HTR-8/SVneo (cell line): ENCODE data around the gene MADCAM1.
A peak's percentile ranks its signal among the peaks of the same experiment; 100 is the strongest.

Source experiments
- DNase-seq: peaks from one replicate; pipeline ENCODE4 v3.0.0; 2011; ENCODE audit warnings: low spot score, mixed read lengths; ENCODE audit not compliant: insufficient read length
- FAIRE-seq: peaks from 2 replicates; lab custom pipeline; 2011; peaks lifted over from hg19 to GRCh38; lab: Jason Lieb, UNC

MADCAM1 gene

DNA sequence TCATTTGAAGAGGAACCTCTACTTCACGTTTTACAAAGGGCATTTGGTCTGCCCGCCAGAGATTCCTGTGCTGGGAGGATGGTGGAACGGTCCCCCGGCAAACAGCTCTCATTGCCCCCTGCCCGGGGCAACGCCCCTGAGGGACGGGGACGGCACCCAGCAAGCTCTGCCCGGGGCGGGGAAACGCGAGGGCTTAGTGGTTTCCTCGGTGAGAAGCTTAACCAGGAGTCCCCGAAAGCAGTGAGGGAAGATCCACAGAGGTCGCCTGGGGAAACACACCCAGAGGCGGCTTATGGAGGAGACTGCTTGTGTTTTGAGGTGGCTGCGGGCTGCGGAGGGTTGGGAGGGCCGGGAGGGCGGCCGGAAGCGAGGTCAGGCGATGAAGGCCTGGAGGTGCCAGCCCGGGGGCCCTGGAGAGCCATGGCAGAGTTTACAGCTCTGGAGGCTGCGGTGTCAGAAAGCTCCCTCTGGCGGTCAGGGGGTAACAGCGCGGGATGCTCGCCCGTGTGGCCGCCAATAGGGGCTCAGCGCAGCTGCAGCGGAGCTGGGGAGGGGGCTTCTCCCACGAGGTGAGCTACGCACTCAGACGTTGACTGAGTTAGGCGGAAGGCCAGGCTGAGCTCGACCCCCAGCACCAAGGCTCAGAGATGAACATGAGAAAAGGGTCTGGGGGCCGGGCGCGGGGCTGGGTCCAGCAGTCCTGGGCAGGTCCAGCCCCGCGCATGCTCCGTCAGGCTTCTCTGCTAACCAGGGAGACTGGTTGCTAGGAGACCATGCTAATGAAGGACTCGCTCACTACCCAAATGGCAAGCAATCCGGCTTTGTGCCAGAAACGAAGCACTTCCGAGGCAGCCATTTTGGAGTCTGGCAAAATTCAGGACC, 10.4 kb downstream of the MADCAM1 start:
- peak; percentile 74 for FAIRE-seq
- peak; percentile 98 for DNase-seq

DNA sequence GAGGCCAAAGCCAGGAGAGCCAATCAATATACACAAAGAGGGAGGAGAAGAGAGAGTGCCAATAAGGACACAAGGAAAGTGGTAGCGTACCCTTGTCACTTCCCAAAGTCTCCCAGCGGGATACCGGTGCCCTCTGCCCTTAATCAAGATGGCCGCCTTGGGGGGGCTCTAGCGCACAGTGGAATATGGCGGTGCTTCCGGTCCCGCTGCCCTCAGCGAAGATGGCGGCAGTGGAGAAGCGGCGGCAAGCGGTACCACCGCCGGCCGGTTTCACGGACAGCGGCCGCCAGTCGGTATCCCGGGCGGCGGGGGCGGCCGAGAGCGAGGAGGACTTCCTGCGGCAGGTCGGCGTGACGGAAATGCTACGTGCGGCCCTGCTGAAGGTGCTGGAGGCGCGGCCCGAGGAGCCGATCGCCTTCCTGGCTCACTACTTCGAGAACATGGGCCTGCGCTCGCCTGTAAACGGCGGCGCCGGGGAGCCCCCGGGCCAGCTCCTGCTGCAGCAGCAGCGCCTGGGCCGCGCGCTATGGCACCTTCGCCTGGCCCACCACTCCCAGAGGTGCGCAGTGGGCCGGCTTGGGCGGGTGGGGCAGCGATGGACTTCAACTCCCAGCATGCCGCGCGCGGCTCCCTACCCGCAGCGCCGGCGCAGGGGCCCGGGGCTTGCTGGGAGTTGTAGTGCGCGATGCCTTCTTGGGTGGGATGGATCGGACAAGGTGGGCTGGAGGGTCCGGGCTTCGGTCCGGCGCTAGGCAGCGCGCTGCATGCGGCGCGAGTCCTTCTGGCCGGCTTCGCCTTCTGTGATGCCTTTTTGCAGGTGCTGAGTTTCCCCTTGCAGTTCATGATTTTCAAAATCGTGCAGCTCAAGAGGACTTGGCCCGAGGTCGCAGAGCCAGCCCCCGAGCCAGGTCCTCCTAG, 11.3 kb downstream of the MADCAM1 start, which contains the start of gene TPGS1:
TPGS1 (plus strand) TSS at position 212 of the 918 bp plus-strand sequence; CDS start at position 222, 10 bp downstream.
- DNase-seq, result peak; percentile 68
- FAIRE-seq, result peak; percentile 42

DNA sequence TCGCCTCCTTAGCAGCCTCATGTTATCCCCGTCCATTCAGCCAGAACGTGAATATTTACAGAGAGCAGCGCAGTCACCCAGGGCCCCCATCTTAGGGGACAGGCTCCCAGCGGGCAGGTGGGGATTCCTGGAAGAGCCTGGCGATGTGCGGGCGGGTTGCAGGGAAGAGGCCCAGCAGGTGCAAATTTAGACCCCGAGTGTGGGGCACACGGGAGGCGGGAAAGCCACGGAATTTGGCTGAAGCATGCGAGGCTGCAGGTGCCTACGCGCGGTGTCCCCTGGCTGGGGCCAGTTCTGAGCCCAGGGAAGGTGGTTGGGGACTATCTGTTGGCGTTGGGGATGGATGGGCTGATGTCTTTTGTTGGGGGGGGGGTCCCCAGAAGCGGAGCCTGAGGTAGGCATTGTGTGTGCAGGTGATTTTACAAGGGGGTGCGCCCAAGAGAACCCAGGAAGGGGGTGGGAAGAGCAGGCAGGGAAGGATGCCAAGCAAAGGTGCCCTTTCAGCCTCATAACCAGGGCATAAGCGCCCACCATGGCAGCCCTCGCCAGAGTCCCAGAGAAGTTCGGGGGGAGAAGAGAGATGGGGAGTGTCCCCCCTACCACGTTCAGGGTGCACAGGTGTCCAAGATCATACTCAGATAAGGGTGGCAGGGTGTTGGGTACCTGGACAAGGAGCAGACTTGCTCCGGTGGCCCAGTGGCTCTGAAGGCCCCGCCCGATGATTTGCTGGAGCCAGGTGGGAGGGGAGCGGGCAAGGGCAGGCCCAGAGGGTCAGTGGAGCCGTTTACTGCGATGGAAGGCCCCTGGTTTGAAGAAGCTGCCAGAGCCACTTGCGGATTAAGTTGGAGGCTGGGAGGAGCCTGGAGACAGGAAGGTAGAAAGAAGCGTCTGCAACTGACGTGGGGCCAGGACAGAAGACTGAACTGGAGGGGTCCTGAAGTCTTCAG, 12.2 kb downstream of the MADCAM1 start:
- DNase-seq (no peak), FAIRE-seq (no peak)

DNA sequence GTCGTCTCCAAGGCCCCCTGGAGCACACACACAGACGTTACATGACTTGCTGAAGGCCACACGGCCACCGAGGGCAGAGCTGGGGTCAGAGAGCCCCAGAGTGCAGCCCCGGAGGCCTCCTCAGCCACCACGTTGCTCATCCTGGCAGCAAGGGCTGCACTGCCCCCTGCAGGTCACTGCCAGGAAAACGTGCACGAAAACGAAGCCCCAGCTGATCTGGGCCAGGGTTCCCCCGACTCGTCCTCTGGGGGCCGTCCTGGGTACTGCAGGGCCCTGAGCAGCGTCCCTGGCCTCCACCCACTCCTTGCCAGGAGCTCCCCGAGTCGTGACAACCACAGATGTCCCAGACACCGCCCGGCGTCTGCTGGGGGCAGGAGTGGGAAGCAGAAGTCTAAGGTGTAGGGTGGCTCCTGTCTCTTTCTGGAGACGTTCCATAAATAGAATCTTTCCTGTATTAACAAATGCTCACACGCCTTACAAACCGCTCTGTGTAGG, 14.4 kb downstream of the MADCAM1 start:
- DNase-seq (peak; percentile 67), FAIRE-seq (no peak)

DNA sequence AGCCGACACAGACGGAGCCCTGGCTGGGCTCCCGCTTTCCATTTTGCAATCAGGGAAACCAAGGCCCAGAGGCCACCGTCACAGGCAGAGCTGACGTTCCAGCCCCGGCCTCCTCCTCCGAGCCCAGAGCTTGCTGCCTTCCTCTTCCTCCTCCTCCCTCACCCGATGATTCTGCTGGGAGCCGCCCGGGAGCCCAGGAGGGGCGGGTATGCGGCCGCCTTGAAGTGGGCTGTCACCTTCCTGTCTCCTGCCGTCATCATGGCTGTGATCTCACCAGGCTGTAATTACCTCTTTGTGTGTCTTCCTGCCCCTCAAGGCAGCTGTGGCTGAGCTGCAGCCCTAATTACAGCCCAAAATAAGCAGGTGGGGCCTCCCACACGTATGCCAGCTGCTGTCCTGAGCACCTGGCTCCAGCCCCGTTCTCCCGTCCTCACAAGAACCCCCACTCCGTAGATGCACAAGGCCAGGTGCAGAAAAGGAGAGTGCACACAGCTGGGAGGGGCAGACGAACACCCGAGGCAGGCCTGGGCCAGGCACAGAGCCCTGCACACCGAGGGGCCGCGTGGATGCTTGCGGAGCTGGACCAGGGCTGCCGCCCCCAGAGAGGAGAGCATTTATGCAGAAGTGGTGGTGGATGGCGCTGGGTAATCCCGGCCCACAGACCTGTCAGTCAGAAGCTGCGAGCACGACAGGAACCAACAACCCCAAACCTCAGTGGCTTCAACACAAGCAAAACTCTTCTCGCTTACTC, 15.0 kb downstream of the MADCAM1 start:
- FAIRE-seq, result no peak
- no peak for DNase-seq

DNA sequence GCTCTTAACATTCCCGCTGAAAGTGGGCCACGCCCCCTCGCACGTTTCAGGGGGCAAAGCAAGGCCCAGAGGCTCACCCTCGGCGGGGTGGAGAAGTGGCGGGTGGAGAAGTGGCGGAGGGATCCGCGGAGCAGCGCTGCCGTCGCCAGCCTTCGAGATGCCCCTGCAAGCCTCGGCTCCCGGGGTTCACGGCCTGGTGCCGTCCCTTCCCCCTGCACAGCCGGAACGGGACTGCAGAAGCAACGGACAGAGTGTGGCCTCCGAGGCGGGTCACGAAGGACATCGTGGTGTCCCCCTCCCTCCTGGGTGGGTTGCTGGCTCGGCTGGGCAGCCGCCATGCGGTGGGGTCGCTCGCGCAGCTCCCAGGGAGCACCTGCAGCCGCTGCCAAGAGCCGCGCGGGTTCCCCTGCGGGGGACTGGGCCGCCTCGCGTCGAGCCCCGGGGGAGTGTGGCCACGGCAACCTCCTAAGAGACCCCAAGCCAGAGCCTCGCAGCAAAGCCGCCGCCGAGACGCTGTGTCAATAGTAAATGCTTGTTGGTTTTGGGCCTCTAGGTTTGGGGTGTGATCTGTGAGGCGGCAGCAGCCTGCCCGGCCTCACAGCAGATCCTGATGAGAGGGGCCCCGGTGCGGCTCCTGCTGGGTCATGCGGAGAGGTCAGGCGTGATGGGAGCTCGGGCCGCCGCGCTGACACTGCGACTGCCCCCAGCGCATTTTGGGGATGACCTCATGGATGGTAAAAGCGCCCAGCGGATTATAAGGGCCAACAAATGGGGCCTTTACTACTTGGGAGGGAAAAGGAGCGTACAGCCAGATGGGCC, 16.5 kb downstream of the MADCAM1 start:
- no peak for DNase-seq

DNA sequence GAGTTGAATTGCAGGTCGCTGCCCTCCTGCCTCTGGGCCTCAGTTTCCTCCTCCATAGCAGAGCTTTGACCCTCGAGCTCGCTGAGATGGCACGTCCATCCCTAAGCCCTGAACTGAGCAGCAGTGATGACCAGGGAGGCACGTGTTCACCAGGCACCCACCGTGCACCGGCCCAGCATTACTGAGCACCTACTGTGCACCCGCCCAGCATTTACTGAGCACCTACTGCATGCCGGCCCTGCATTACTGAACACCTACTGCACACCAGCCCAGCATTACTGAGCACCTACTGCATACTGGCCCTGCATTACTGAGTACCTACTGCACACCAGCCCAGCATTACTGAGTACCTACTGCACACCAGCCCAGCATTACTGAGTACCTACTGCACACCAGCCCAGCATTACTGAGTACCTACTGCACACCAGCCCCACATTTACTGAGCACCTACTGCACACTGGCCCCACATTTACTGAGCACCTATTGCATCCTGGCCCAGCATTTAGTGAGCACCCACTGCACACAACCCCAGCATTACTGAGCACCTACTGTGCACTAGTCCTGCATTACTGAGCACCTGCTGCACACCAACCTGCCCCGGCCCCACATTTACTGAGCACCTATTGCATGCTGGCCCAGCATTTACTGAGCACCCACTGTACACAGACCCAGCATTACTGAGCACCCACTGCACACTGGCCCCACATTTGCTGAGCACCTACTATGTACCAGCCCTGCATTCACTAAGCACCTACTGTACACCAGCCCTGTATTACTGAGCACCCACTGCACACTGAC, 17.3 kb downstream of the MADCAM1 start:
- FAIRE-seq (no peak), DNase-seq (no peak)

More for the DNA sequence above, 16.5 kb downstream of the MADCAM1 start:
- no peak for FAIRE-seq

DNA sequence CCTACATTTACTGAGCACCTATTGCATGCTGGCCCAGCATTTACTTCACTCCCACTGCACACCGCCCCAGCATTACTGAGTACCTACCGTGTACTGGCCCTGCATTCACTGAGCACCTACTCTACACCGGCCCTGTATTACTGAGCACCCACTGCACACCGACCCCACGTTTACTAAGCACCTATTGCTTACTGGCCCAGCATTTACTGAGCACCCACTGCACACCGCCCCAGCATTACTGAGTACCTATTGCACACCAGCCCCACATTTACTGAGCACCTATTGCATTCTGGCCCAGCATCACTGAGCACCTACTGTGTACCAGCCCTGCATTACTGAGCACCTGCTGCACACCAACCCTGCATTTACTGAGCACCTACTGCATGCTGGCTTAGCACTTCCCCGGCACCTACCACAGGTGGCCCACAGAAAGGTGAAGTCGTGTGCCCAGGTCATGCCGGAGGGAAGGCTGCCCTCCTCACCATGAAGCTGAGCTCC, 17.9 kb downstream of the MADCAM1 start:
- FAIRE-seq, result no peak

DNA sequence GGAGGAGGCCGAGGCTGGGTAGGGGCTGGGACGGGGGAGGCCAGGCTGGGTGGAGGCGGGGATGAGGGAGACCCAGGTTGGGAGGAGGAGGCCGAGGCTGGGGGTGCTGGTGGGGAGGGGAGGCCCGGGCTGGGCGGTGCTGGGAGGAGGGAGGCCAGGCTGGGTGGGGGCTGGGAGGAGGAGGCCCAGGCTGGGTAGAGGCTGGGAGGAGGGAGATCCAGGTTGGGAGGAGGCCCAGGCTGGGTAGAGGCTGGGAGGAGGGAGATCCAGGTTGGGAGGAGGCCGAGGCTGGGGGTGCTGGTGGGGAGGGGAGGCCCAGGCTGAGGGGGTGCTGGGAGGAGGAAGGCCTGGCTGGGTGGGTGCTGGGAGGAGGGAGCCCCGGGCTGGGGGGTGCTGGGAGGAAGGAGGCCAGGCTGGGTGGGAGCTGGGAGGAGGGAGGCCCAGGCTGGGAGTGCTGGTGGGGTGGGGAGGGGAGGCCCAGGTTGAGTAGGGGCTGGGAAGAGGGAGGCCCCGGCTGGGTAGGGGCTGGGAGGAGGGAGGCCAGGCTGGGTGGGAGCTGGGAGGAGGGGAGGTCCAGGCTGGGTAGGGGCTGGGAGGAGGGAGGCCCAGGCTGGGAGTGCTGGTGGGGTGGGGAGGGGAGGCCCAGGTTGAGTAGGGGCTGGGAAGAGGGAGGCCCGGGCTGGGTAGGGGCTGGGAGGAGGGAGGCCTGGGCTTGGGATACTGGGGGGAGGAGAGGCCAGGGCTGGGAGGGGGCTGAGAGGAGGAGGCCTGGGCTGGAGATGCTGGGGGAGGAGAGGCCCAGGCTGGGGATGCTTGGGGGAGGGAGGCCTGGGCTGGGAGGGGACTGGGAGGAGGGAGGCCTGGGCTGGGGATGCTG, 21.7 kb downstream of the MADCAM1 start:
- FAIRE-seq (no peak), DNase-seq (no peak)

More for the DNA sequence above, 17.9 kb downstream of the MADCAM1 start:
- DNase-seq, result no peak

DNA sequence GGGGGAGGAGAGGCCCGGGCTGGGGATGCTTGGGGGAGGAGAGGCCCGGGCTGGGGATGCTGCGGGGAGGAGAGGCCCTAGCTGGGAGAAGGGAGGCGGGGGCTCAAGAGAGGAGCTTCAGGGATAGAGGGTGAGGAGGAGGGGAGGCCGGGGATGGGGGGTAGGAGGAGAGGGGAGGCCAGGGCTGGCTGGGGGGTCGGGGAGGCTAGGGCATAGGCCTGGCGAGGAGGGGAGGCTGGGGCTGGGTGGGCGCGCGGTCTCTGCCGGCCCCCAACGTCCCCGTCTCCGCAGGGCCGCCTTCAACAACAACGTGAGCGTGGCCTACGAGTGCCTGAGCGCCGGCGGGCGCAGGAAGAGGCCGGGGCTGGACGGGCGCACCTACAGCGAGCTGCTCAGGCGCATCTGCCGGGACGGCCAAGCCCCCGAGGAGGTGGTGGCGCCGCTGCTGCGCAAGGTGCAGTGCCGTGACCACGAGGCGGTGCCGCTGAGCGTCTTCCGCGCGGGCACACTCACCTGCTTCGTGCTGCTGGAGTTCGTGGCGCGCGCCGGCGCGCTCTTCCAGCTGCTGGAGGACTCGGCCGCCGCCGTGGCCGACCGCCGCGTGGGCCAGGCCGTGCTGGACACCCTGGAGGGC, 22.4 kb downstream of the MADCAM1 start:
- DNase-seq (no peak), FAIRE-seq (no peak)

DNA sequence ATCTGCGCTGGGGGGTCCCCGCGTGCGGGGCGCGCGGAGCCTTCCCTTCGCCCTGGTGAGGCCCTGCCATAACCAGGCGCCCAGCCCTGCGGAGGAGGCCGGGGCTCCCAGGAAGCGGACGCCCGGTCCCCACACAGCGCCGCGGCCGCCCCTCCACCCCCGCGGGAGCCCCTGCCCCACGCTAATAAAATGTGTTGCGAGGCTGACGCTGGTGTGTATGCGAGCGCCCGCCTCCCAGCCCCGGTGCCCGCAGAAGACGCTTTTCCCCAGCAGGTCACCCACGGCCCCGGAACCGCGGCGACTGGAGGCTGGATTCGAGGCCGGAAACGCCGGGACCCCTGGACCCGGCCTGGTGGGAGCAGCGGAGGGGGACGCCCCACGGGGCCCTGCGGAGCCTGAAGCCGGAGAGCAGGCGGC, 23.2 kb downstream of the MADCAM1 start:
- DNase-seq, result no peak
- FAIRE-seq, result no peak

DNA sequence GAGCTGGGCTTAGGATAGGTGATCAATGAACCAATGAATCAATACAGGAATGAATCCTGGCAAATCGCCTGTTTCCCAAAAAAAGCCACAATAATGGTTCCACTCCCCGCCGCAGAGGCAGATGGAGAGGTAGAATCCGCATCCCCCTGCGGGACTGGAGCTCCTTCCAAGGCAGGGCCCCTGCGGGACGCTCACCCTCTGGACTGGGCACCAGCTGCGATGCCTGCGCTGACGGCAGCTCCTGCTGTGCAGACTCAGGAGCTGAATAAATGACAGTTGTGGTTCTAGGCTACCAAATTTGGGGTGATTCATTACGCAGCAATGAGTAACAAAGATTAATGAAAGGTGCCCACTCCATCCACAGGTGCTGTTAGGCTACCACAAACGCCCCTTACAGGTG, 26.4 kb downstream of the MADCAM1 start:
- FAIRE-seq, result no peak
- DNase-seq, result no peak

DNA sequence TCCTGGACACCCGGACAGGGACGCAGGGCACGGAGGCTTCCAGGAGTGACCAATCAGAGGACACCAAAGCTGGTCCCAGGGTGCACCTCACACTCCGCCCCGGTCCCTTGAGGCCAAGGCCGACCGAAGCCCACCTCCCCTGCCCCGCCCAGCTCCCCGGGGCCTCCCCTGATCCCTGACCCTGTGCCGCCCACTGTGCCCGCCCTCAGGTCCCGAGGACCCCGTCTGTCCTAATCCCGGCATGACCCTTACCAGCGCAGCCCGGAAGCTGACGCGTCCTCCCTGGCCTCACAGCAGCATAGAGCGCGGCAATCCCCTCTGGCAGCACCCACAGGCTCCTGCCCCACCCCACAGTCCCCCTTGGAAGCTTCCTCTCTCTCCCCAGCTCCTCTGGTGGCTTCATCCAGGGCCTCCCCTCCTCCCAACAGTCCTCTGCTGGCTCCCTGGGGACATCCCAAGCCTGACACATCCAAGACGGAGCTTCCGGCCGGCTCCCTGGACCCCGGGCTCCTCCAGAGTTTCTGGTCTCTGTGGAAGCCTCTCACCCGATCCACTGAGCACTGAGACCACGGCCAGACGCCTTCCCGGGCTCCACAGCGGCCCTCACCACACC, 27.9 kb downstream of the MADCAM1 start:
- FAIRE-seq, result no peak
- no peak for DNase-seq

DNA sequence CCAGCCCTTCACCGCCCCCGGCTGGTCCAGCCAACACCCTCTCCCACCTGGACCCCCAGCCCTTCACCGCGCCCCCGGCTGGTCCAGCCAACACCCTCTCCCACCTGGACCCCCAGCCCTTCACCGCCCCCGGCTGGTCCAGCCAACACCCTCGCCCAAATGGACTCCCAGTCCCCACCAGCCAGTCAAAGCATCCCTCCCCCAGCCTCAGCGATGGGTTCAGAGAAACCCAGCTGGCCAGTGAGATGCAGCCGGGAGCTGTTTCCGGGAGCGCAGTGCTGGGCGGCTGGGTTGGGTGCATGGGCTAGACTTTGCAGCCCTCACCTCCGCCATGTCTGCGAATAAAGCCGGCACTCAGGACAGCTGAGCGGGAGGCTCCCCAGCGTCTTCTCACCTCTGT, 28.7 kb downstream of the MADCAM1 start:
- no peak for DNase-seq
- FAIRE-seq, result no peak

DNA sequence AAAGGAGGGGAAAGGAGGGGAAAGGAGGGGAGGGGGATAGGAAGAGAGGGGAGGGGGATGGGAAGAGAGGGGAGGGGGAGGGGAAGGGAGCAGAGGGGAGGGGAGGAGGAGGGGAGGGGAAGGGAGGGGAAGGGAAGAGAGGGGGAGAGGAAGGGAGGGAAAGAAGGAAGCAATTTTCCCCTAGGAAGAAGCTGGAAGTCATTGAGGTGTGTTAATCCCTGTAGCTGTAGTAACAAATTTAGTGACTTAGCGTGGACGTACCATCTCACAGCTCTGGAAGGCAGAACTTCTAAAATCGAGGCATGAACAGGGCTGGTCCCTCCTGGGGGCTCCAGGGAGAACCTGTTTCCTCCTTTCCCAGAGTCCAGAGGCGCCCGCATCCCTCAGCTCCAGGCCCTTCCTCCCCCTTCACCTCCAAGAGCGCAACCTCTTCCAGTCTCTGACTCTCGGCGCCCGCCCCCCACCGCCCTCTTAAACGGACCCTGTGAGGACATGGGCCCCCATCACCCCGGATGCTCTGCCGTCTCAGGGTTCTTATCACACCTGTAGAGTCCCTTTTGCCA, 29.7 kb downstream of the MADCAM1 start:
- FAIRE-seq (no peak), DNase-seq (no peak)
